ENCODE data around the gene MUC5AC.
"Not testable (repeated sequence)": the region's sequence is repeated elsewhere in the genome, so short reads cannot be mapped to it uniquely, and the experiment has no call there.

GRCh38 chr11:1250411-1250810, 92.7 kb downstream of the MUC5AC start:
- TF ChIP-seq NFRKB (IDR thresholded peaks at IDR 0.05); FOXM1 (IDR thresholded peaks at IDR 0.05; ENCODE audit: borderline replicate concordance); FOXK2 (IDR thresholded peaks at IDR 0.05); LEF1 (IDR thresholded peaks at IDR 0.05; ENCODE audit: borderline replicate concordance); SUZ12 (IDR thresholded peaks at IDR 0.05); SP1 (IDR thresholded peaks at IDR 0.05); BHLHE40 (IDR thresholded peaks at IDR 0.05; ENCODE audit: borderline replicate concordance); FOXA1 (IDR thresholded peaks at IDR 0.05); CTBP1 (IDR thresholded peaks at IDR 0.05; ENCODE audit: borderline replicate concordance); HDGF (IDR thresholded peaks at IDR 0.05; ENCODE audit: borderline replicate concordance); ZNF384 (IDR thresholded peaks at IDR 0.05); TARDBP (IDR thresholded peaks at IDR 0.05): not testable (repeated sequence)
- TF ChIP-seq, protein P1, sequence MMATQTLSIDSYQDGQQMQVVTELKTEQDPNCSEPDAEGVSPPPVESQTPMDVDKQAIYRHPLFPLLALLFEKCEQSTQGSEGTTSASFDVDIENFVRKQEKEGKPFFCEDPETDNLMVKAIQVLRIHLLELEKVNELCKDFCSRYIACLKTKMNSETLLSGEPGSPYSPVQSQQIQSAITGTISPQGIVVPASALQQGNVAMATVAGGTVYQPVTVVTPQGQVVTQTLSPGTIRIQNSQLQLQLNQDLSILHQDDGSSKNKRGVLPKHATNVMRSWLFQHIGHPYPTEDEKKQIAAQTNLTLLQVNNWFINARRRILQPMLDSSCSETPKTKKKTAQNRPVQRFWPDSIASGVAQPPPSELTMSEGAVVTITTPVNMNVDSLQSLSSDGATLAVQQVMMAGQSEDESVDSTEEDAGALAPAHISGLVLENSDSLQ (IDR thresholded peaks at IDR 0.05): not testable (repeated sequence)

All from HEK293T (cell line).